GM12892 (cell line): ENCODE results near the gene LSM10.

Experiments
- POLR2A ChIP-seq: IDR thresholded peaks from 2 replicates; pipeline ENCODE4 v1.6.1; 2011; ENCODE audit warnings: low read depth, low read length, control low read depth
- POLR2AphosphoS5 ChIP-seq: IDR thresholded peaks from 2 replicates; pipeline ENCODE4 v1.6.1; 2011; ENCODE audit warnings: low read depth, low read length, control low read depth
- TAF1 ChIP-seq: IDR thresholded peaks from 2 replicates; pipeline ENCODE4 v1.6.1; 2011; ENCODE audit warnings: low read depth, mild to moderate bottlenecking, control low read depth, low read length, borderline replicate concordance

DNA sequence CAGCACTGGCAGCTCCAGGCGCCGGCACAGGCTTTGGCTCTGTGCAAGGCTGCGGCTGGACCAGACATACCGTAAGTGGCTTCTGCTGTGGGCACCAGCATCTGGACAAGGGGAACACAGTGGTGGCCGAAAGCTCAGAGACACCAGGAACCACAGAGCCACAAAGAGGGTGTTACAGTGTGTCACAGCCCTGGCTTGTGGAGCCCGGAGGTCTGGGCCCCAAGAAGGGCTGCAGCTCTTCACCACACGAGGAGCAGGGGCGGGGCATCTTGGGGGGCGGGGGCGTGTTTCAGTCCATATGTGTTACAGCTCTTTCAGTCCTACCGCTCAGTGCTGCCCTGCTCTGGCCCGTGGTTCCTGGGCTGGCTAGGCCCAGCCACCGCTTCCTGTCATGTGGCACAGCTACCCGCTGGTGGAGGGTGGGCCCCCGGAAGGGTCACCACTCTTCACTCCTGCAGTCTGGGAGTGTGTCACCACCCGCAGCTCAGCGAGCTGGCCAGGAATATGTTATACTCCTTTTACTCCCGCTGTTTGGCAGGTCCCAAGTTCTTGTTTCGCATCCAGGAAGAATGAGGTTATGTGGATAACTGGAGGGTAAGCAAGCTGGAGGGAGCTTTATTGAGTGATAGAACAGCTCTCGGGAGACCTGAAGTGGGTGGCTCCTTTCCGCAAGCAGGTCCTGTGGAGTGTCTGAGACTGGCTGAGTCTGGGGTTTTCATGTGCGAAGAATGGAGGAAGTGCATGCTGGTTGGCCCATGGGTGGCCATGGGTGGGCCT, 3.3 kb upstream of the LSM10 start:
- TF ChIP-seq TAF1 (0 out of 2 replicates have a peak, but pooled peaks have one; percentile 37), POLR2A (peak; percentile 82), POLR2AphosphoS5 (peak; percentile 63; the same call in 1 of the 2 replicates)
